ENCODE data around the gene RPLP2. TPM values are rescaled to one million over a fixed set of nuclear protein-coding genes. Genes with fewer than 3 reads are reported as not detected.

RPLP2 gene
- total and polyA plus RNA-seq, 8 donors = 761 to 1,687 (median 1,137) TPM

DNA sequence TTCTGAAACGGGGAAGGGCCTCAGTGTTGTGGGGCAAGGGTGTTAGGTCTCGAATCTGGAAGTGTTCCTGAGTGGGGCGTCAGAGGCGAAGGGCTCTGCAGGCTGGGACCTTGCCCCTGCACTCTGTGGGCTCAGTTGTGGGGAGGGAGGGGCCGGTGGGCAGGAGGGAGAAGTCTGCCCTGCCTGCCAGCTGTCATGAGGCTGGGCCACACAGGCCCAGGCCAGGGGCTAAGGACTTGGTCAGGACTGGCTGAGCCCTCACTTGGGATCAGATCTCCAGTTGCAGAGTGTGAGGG lies 18.1 kb downstream of the RPLP2 start, which contains the start of gene CRACR2B:
Gene CRACR2B, plus strand, starts transcription at position 23 of the 296 bp plus-strand sequence. CDS start 689 bp downstream, outside the sequence.
- no peak for DNase-seq
- intact Hi-C loops (cut with DNase I) = no loop called here
- no peak for FAIRE-seq
- H3K27ac ChIP-seq = peak within 1 kb of the TSS; percentile 88 to 97 (median 91)
- 14 to 25% methylated on average over 5 of the region's 5 CpGs for WGBS, 2 donors
- peak; percentile 0 to 4 (median 1) for ATAC-seq
- TF ChIP-seq, protein P1, sequence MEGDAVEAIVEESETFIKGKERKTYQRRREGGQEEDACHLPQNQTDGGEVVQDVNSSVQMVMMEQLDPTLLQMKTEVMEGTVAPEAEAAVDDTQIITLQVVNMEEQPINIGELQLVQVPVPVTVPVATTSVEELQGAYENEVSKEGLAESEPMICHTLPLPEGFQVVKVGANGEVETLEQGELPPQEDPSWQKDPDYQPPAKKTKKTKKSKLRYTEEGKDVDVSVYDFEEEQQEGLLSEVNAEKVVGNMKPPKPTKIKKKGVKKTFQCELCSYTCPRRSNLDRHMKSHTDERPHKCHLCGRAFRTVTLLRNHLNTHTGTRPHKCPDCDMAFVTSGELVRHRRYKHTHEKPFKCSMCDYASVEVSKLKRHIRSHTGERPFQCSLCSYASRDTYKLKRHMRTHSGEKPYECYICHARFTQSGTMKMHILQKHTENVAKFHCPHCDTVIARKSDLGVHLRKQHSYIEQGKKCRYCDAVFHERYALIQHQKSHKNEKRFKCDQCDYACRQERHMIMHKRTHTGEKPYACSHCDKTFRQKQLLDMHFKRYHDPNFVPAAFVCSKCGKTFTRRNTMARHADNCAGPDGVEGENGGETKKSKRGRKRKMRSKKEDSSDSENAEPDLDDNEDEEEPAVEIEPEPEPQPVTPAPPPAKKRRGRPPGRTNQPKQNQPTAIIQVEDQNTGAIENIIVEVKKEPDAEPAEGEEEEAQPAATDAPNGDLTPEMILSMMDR (IDR thresholded peaks at IDR 0.05) = no peak
- H3K36me3 ChIP-seq = peaks cover 0 to 10% (median 6%) of the 10 kb centered on the region in 3 donors
- H3K4me1 ChIP-seq = peaks cover 20 to 43% (median 34%) of the 10 kb centered on the region in 3 donors
- no peaks in the 10 kb centered on the region for H3K27me3 ChIP-seq
- H3K4me3 ChIP-seq = peak within 1 kb of the TSS; percentile 51 to 69 (median 60)
- no peaks in the 10 kb centered on the region for H3K9me3 ChIP-seq

DNA sequence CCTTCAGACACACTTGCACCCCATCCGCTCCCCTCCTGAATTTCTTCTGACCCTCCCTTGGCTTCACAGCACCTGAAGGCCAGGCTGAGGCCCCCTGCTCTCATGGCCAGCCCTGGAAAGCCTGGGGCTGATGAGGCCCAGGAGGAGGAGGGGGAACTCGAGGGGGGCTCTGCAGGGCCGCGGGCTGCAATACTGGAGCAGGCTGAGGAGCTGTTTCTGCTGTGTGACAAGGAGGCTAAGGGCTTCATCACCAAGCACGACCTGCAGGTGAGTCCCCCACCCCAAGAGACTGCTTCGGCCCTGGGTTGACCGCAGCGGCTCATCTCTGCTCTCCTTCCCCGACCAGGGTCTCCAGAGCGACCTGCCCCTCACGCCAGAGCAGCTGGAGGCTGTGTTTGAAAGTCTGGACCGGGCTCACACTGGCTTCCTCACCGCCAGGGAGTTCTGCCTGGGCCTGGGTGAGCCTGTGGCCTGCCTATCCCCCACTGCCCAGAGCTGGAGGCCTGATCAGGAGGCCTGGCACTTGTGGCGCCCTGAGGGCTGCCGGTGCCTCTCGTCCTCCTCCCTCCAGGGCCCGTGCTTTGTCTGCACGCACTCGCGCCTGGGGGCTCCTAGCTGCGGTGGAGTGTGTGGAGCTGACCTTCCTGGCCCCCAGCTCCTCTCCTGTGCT lies 18.9 kb downstream of the RPLP2 start:
- ATAC-seq (no peak), FAIRE-seq (no peak), DNase-seq (peak in 2 of 6 donors; percentile 58 to 81)
- peak overlapping the region; percentile 8 to 97 (median 50) for H3K27ac ChIP-seq
- H3K9me3 ChIP-seq = no peaks in the 10 kb centered on the region
- TF ChIP-seq, protein P1 (IDR thresholded peaks at IDR 0.05) = no peak
- peaks cover 0 to 10% (median 6%) of the 10 kb centered on the region in 3 donors for H3K36me3 ChIP-seq
- WGBS, 2 donors = 56% methylated on average over 20 to 21 of the region's 21 CpGs
- no peaks in the 10 kb centered on the region for H3K27me3 ChIP-seq
- intact Hi-C loops (cut with DNase I) = no loop called here
- H3K4me3 ChIP-seq = peak overlapping the region in 3 of 4 donors; percentile 0 to 69 (median 63)
- H3K4me1 ChIP-seq = peaks cover 20 to 36% (median 34%) of the 10 kb centered on the region in 3 donors

DNA sequence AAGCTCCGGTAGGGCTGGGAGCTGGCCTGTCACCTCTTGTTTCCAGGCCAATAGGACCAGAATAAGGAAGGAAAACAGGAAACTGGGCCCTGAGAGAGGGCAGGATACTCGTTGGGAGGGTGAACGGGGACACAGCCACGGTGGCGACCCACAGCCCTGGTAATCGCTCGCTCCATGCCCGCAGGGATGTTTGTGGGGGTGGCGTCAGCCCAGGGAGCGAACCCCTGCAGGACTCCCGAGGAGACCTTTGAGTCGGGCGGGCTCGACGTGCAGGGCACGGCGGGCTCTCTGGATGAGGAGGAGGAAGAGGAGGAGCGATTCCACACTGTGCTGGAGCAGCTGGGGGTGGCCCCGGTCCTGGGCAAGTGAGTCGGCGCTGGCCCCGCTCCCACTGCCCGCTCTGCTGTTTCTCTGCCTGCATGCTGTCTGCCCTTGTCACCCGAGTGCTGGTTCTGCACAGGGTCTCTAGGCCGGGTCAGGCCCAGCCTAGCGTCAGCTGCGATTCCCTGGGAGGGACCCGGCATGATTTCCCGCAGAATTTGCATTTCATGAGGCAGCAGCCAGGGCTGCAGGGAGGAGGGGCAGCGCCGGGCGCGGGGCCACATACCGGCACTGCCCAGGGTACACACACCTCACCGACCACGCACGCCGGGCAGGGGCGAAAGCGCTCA lies 19.5 kb downstream of the RPLP2 start:
- Histone ChIP-seq H3K4me1 (peaks cover 20 to 36% (median 34%) of the 10 kb centered on the region in 3 donors), H3K27ac (peak overlapping the region in 3 of 4 donors; percentile 8 to 92 (median 8)), H3K27me3 (no peaks in the 10 kb centered on the region), H3K4me3 (peak overlapping the region in 2 of 4 donors; percentile 22 to 63), H3K9me3 (no peaks in the 10 kb centered on the region), H3K36me3 (peaks cover 0 to 3% (median under 1%) of the 10 kb centered on the region in 3 donors)
- no peak for ATAC-seq
- WGBS, 2 donors = 62 to 64% methylated on average over 32 to 40 of the region's 40 CpGs
- intact Hi-C loops (cut with DNase I) = no loop called here
- DNase-seq = peak in 3 of 6 donors; percentile 43 to 86 (median 64)
- TF ChIP-seq, protein P1 (IDR thresholded peaks at IDR 0.05) = no peak
- no peak for FAIRE-seq

DNA sequence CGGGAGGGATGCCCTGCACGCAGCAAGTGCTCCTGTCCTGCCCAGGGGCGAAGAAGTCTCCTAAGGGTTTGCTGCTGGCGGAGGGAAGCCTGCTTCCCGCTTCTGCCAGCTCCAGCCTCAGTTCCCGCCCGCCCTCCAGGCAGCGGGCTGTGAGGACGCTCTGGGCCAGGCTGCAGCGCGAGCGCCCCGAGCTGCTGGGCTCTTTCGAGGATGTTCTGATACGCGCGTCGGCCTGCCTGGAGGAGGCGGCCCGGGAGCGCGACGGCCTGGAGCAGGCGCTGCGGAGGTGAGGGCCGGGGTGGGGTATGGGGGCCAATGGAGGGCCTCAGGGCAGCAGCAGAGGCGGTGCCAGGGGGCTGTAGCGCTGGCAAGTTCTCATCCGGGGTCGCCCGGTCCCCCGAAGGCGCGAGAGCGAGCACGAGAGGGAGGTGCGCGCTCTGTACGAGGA lies 20.1 kb downstream of the RPLP2 start:
- TF ChIP-seq, protein P1 (IDR thresholded peaks at IDR 0.05) = no peak
- H3K4me1 ChIP-seq = peaks cover 20 to 39% (median 31%) of the 10 kb centered on the region in 3 donors
- peak overlapping the region in 1 of 4 donors; percentile 22 for H3K4me3 ChIP-seq
- H3K9me3 ChIP-seq = no peaks in the 10 kb centered on the region
- DNase-seq (no peak), ATAC-seq (no peak), FAIRE-seq (no peak)
- H3K36me3 ChIP-seq = no peaks in the 10 kb centered on the region
- 68 to 80% methylated on average over 34 to 39 of the region's 39 CpGs for WGBS, 2 donors
- peak overlapping the region in 1 of 4 donors; percentile 8 for H3K27ac ChIP-seq
- H3K27me3 ChIP-seq = no peaks in the 10 kb centered on the region
- intact Hi-C loops (cut with DNase I) = no loop called here

Measured in pancreas (tissue), 10 donors.